ENCODE results near the gene TMBIM4.

The TMBIM4 gene

GRCh38 chr12:66144791-66145754, 24.7 kb downstream of the TMBIM4 start:
- ChIA-PET POLR2A (interaction anchor here (0.8 to 1.0 kb wide), 3 partner anchors 14 to 157 kb away, joined by 3 to 9 read pairs (median 5); partner anchors contain the start of genes HELB, LLPH and TMBIM4), CTCF (interaction anchor here (0.5 to 1.6 kb wide), 23 partner anchors 9 to 1007 kb away, joined by 3 to 7 read pairs (median 4); partner anchors contain the start of gene TMBIM4)
- Histone ChIP-seq H3K36me3 (ENCODE audit: control insufficient read depth in 2 of 2, insufficient read depth in 1 of 2, low read length in 2 of 2) (peaks cover 0 to 16% of the 10 kb centered on the region in 2 experiments; a peak in 2 of 3 replicates), H3K27ac (ENCODE audit: extremely low read depth, low read depth, low read length) (no peak overlapping the region), H3K9me3 (ENCODE audit: control insufficient read depth, insufficient read depth, low read depth, low read length) (no peaks in the 10 kb centered on the region), H3K4me3 (ENCODE audit: low read depth, low read length) (no peak overlapping the region), H3K4me1 (ENCODE audit: control insufficient read depth, insufficient read depth, low read length) (no peaks in the 10 kb centered on the region)
- no peak for TF ChIP-seq ZBTB21 (tag by site-specific recombination; IDR thresholded peaks at IDR 0.05)
- peak; percentile 39; the same call in 1 of the 2 replicates for TF ChIP-seq CTCF (tag by site-specific recombination; IDR thresholded peaks at IDR 0.05)
- TF ChIP-seq ZNF362 (tag by site-specific recombination; IDR thresholded peaks at IDR 0.05): no peak
- no peak for TF ChIP-seq SALL2 (tag by site-specific recombination; IDR thresholded peaks at IDR 0.05; ENCODE audit: borderline replicate concordance)
- no peak for TF ChIP-seq ZNF155 (tag by site-specific recombination; IDR thresholded peaks at IDR 0.05)
- peak; percentile 54 for TF ChIP-seq ZNF654 (tag by site-specific recombination; IDR thresholded peaks at IDR 0.05; ENCODE audit: low read depth)
- TF ChIP-seq PRDM1 (tag by site-specific recombination; IDR thresholded peaks at IDR 0.05): peak; percentile 45

GRCh38 chr12:66143868-66144267, 25.9 kb downstream of the TMBIM4 start:
- Histone ChIP-seq H3K4me3 (ENCODE audit: low read depth, low read length) (no peak overlapping the region), H3K27ac (ENCODE audit: extremely low read depth, low read depth, low read length) (no peak overlapping the region), H3K36me3 (ENCODE audit: control insufficient read depth in 2 of 2, insufficient read depth in 1 of 2, low read length in 2 of 2) (peaks cover 0 to 24% of the 10 kb centered on the region in 2 experiments; a peak in 2 of 3 replicates), H3K9me3 (ENCODE audit: control insufficient read depth, insufficient read depth, low read depth, low read length) (no peaks in the 10 kb centered on the region), H3K4me1 (ENCODE audit: control insufficient read depth, insufficient read depth, low read length) (no peaks in the 10 kb centered on the region)
- POLR2A ChIA-PET: no interaction called here
- CTCF ChIA-PET: interaction anchor here (0.6 to 1.4 kb wide), 3 partner anchors 92 to 338 kb away, joined by 3 to 4 read pairs (median 3); no protein-coding TSS in a partner anchor
- TF ChIP-seq ZNF513 (tag by site-specific recombination; IDR thresholded peaks at IDR 0.05) (no peak), ZNF488 (tag by site-specific recombination; IDR thresholded peaks at IDR 0.05) (no peak), AEBP2 (tag by site-specific recombination; IDR thresholded peaks at IDR 0.05; ENCODE audit: borderline replicate concordance) (no peak), ZNF677 (tag by site-specific recombination; IDR thresholded peaks at IDR 0.05) (no peak), ZNF18 (tag by site-specific recombination; IDR thresholded peaks at IDR 0.05) (no peak), GLIS2 (tag by site-specific recombination; IDR thresholded peaks at IDR 0.05) (no peak), ZBTB17 (tag by site-specific recombination; IDR thresholded peaks at IDR 0.05) (no peak), ZBTB21 (tag by site-specific recombination; IDR thresholded peaks at IDR 0.05) (no peak), ZNF221 (tag by site-specific recombination; IDR thresholded peaks at IDR 0.05; ENCODE audit: borderline replicate concordance) (no peak)
